HepG2 (cell line): Measurements from ENCODE around the gene TOMM22. TPM values are rescaled to one million over a fixed set of nuclear protein-coding genes. Genes with fewer than 3 reads are reported as not detected.

ENCODE experiments used
- ADNP ChIP-seq: sonication (generic); formaldehyde crosslinking; IDR thresholded peaks from 2 replicates; pipeline ENCODE4 v1.4.0; 2020; ENCODE audit warnings: missing genetic modification reagents
- CEBPG ChIP-seq: IDR thresholded peaks from 2 replicates; pipeline ENCODE4 v1.6.1; 2016
- FOXO1 ChIP-seq: sonication (generic); formaldehyde crosslinking; IDR thresholded peaks from 2 replicates; pipeline ENCODE4 v1.4.0; 2020; ENCODE audit warnings: missing genetic modification reagents
- GATAD1 ChIP-seq: IDR thresholded peaks from 2 replicates; pipeline ENCODE4 v1.6.1; 2016; ENCODE audit warnings: missing genetic modification reagents, missing compliant biosample characterization
- IKZF4 ChIP-seq: sonication (generic); formaldehyde crosslinking; IDR thresholded peaks from 2 replicates; pipeline ENCODE4 v1.5.1; 2020; ENCODE audit warnings: borderline replicate concordance, mild to moderate bottlenecking, low read depth, missing genetic modification reagents; ENCODE audit errors: not compliant biosample characterization
- KDM6A ChIP-seq: IDR thresholded peaks from 2 replicates; pipeline ENCODE4 v1.6.1; 2016; ENCODE audit warnings: low read depth
- KLF16 ChIP-seq, 2 experiments: sonication (generic) in 1 of 2; formaldehyde crosslinking in 1 of 2; IDR thresholded peaks; 2 replicates each; pipeline versions ENCODE4 v1.6.1 to v1.8.0; 2016 to 2023; ENCODE audit warnings: missing genetic modification reagents in 2 of 2, missing compliant biosample characterization in 1 of 2
- MXI1 ChIP-seq: IDR thresholded peaks from 3 replicates; pipeline ENCODE4 v1.6.1; 2012; ENCODE audit warnings: low read depth, low read length, inconsistent platforms, borderline replicate concordance
- NFKB2 ChIP-seq: sonication (generic); formaldehyde crosslinking; IDR thresholded peaks from 2 replicates; pipeline ENCODE4 v1.4.0; 2020; ENCODE audit warnings: missing genetic modification reagents, borderline replicate concordance
- NR2F2 ChIP-seq: IDR thresholded peaks from 2 replicates; pipeline ENCODE4 v1.6.1; 2012; ENCODE audit warnings: low read depth, inconsistent platforms, borderline replicate concordance
- RFXANK ChIP-seq: IDR thresholded peaks from 2 replicates; pipeline ENCODE4 v1.6.1; 2016
- RNF2 ChIP-seq: fragments of 450-650 bp; conservative IDR thresholded peaks from 2 replicates; pipeline ENCODE4 v1.6.1; 2016; ENCODE audit warnings: low read depth
- ZFAT ChIP-seq: sonication (generic); formaldehyde crosslinking; conservative IDR thresholded peaks from 2 replicates; pipeline ENCODE4 v1.8.1; 2023; ENCODE audit warnings: missing genetic modification reagents, inconsistent platforms
- ZFP41 ChIP-seq: sonication (generic); formaldehyde crosslinking; IDR thresholded peaks from 2 replicates; pipeline ENCODE4 v1.4.0; 2020; ENCODE audit warnings: mild to moderate bottlenecking, missing genetic modification reagents, borderline replicate concordance
- ZKSCAN1 ChIP-seq: fragments of 150-350 bp; IDR thresholded peaks from 2 replicates; pipeline ENCODE4 v1.6.1; 2014; ENCODE audit warnings: low read length
- ZNF20 ChIP-seq: sonication (generic); formaldehyde crosslinking; IDR thresholded peaks from 2 replicates; pipeline ENCODE4 v1.4.0; 2020; ENCODE audit warnings: mild to moderate bottlenecking, moderate library complexity, missing genetic modification reagents
- ZNF3 ChIP-seq: IDR thresholded peaks from 2 replicates; pipeline ENCODE4 v1.7.0; 2017; ENCODE audit warnings: inconsistent platforms
- ZNF383 ChIP-seq: sonication (generic); formaldehyde crosslinking; IDR thresholded peaks from 2 replicates; pipeline ENCODE4 v1.4.0; 2020; ENCODE audit warnings: missing genetic modification reagents, mild to moderate bottlenecking, borderline replicate concordance
- ZNF557 ChIP-seq: sonication (generic); formaldehyde crosslinking; IDR thresholded peaks from 2 replicates; pipeline ENCODE4 v1.4.0; 2020; ENCODE audit warnings: missing genetic modification reagents
- ZNF564 ChIP-seq: sonication (generic); formaldehyde crosslinking; IDR thresholded peaks from 2 replicates; pipeline ENCODE4 v1.8.1; 2023; ENCODE audit warnings: mild to moderate bottlenecking, missing genetic modification reagents
- ZNF569 ChIP-seq: sonication (generic); formaldehyde crosslinking; IDR thresholded peaks from 2 replicates; pipeline ENCODE4 v1.5.0; 2020; ENCODE audit warnings: mild to moderate bottlenecking, missing genetic modification reagents, moderate library complexity, borderline replicate concordance
- ZNF619 ChIP-seq: sonication (generic); formaldehyde crosslinking; IDR thresholded peaks from 2 replicates; pipeline ENCODE4 v1.4.0; 2020; ENCODE audit warnings: mild to moderate bottlenecking, missing genetic modification reagents
- polyA plus RNA-seq, 8 experiments: library from polyadenylated mRNA; depleted of rRNA in 3 of 8; stranded (reverse) in 7 of 8; unstranded in 1 of 8; fragments of >200 nt; fragmentation: Illumina TruSeq in 4 of 8; extraction: Trizol in 4 of 8; gene quantifications; 2 replicates each; pipeline versions ENCODE4 v1.2.1 to v1.2.3, GENCODE V29; 2011 to 2016; ENCODE audit warnings: low read depth in 4 of 8, missing spikeins in 1 of 8, mixed read lengths in 1 of 8; ENCODE audit not compliant: insufficient read depth in 1 of 8
- total RNA-seq, 5 experiments: library from RNA; depleted of rRNA; stranded (reverse); fragments of >200 nt; fragmentation: Illumina TruSeq; extraction: Trizol; gene quantifications; 2 replicates each; pipeline ENCODE4 v1.2.3, GENCODE V29; 2016; ENCODE audit warnings: low read depth in 1 of 5
- TF ChIP-seq, protein P1 (sequence below): sonication (generic); formaldehyde crosslinking; IDR thresholded peaks from 2 replicates; pipeline ENCODE4 v1.5.1; 2020; ENCODE audit warnings: mild to moderate bottlenecking, moderate library complexity, missing genetic modification reagents
- TF ChIP-seq, protein P2 (sequence below): sonication (generic); formaldehyde crosslinking; IDR thresholded peaks from 2 replicates; pipeline ENCODE4 v1.5.1; 2020; ENCODE audit warnings: missing genetic modification reagents, mild to moderate bottlenecking, borderline replicate concordance
- TF ChIP-seq, protein P3 (sequence below): sonication (generic); formaldehyde crosslinking; IDR thresholded peaks from 2 replicates; pipeline ENCODE4 v1.4.0; 2020; ENCODE audit warnings: missing genetic modification reagents
- TF ChIP-seq, protein P4 (sequence below): sonication (generic); formaldehyde crosslinking; IDR thresholded peaks from 2 replicates; pipeline ENCODE4 v1.4.0; 2020; ENCODE audit warnings: mild to moderate bottlenecking, missing genetic modification reagents

TOMM22 gene
- total and polyA plus RNA-seq, 2 of the 13 experiments (the other 11 are each of a cell fraction or from before 2014, with no cell fraction given), result 46.9 to 118 TPM

DNA sequence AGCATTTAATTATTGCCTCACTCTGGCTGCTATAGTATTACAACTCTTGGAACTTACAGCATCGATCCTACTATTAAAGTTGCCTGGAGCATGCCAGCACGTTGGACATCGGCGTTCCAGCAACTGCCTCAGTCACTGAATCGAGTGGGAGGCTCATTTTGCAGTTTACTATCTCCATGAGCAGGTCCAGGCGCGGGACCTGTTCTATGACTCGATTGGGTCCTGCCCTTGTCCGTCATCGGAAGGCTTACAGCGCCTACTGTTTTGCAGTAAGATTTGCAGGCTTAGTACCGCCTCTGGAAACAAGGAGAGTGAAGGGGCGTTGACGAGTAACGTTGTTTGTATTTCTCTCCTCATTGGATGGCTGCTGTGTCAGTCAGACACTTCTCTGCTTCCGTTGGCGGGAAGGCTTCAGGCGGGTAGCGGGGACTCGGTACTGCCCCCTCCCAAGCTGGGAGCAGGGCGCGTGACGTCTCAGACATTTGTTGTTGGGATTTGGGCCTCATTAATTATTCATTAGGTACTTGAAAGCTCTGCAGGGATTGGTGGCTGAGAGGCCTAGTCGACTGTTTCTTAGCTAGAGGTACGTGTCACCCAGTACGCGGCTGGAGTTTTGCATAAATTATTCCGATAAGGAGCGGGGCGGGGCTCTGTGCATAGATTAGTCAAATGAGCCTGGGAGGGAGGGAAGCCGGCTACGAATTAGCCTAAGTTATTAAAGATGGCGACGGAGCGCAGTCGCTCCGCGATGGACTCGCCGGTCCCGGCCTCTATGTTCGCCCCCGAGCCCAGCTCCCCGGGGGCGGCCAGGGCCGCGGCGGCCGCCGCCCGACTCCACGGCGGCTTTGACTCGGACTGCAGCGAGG, 23.7 kb downstream of the TOMM22 start, which contains the start of gene GTPBP1 (continued):
- TF ChIP-seq FOXO1 (CRISPR knock-in tag) (peak; percentile 30; the same call in 1 of the 2 replicates), ZFP41 (CRISPR knock-in tag) (no peak), ADNP (no peak), ZNF619 (CRISPR knock-in tag) (no peak), RFXANK (CRISPR knock-in tag) (peak; percentile 84), GATAD1 (peak; percentile 55), MXI1 (peak; percentile 71; the same call in 1 of the 3 replicates), RNF2 (no peak), ZNF383 (CRISPR knock-in tag) (no peak), NFKB2 (0 out of 2 replicates have a peak, but pooled peaks have one; percentile 13), CEBPG (CRISPR knock-in tag) (0 out of 2 replicates have a peak, but pooled peaks have one; percentile 6), IKZF4 (CRISPR knock-in tag) (no peak), KDM6A (no peak), ZNF564 (no peak; the same call in 1 of the 2 replicates), ZNF557 (CRISPR knock-in tag) (no peak), NR2F2 (no peak), ZNF20 (CRISPR knock-in tag) (no peak), ZNF569 (CRISPR knock-in tag) (no peak), ZKSCAN1 (no peak), KLF16 (CRISPR knock-in tag; IDR thresholded peaks at IDR 0.05) (no peak), ZFAT (no peak), ZNF3 (peak; percentile 94)
- TF ChIP-seq, protein P1, sequence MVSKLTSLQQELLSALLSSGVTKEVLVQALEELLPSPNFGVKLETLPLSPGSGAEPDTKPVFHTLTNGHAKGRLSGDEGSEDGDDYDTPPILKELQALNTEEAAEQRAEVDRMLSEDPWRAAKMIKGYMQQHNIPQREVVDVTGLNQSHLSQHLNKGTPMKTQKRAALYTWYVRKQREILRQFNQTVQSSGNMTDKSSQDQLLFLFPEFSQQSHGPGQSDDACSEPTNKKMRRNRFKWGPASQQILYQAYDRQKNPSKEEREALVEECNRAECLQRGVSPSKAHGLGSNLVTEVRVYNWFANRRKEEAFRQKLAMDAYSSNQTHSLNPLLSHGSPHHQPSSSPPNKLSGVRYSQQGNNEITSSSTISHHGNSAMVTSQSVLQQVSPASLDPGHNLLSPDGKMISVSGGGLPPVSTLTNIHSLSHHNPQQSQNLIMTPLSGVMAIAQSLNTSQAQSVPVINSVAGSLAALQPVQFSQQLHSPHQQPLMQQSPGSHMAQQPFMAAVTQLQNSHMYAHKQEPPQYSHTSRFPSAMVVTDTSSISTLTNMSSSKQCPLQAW (CRISPR knock-in tag), result peak; percentile 37; the same call in 1 of the 2 replicates
- TF ChIP-seq, protein P2, sequence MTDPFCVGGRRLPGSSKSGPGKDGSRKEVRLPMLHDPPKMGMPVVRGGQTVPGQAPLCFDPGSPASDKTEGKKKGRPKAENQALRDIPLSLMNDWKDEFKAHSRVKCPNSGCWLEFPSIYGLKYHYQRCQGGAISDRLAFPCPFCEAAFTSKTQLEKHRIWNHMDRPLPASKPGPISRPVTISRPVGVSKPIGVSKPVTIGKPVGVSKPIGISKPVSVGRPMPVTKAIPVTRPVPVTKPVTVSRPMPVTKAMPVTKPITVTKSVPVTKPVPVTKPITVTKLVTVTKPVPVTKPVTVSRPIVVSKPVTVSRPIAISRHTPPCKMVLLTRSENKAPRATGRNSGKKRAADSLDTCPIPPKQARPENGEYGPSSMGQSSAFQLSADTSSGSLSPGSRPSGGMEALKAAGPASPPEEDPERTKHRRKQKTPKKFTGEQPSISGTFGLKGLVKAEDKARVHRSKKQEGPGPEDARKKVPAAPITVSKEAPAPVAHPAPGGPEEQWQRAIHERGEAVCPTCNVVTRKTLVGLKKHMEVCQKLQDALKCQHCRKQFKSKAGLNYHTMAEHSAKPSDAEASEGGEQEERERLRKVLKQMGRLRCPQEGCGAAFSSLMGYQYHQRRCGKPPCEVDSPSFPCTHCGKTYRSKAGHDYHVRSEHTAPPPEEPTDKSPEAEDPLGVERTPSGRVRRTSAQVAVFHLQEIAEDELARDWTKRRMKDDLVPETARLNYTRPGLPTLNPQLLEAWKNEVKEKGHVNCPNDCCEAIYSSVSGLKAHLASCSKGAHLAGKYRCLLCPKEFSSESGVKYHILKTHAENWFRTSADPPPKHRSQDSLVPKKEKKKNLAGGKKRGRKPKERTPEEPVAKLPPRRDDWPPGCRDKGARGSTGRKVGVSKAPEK (CRISPR knock-in tag), result no peak
- TF ChIP-seq, protein P3, sequence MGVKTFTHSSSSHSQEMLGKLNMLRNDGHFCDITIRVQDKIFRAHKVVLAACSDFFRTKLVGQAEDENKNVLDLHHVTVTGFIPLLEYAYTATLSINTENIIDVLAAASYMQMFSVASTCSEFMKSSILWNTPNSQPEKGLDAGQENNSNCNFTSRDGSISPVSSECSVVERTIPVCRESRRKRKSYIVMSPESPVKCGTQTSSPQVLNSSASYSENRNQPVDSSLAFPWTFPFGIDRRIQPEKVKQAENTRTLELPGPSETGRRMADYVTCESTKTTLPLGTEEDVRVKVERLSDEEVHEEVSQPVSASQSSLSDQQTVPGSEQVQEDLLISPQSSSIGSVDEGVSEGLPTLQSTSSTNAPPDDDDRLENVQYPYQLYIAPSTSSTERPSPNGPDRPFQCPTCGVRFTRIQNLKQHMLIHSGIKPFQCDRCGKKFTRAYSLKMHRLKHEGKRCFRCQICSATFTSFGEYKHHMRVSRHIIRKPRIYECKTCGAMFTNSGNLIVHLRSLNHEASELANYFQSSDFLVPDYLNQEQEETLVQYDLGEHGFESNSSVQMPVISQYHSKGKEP (CRISPR knock-in tag), result no peak
- TF ChIP-seq, protein P4, sequence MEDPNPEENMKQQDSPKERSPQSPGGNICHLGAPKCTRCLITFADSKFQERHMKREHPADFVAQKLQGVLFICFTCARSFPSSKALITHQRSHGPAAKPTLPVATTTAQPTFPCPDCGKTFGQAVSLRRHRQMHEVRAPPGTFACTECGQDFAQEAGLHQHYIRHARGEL (CRISPR knock-in tag), result no peak
